Gastrocnemius medialis (tissue), 4 donors: ENCODE measurements around the gene AURKAIP1. TPM values are rescaled to one million over a fixed set of nuclear protein-coding genes. Genes with fewer than 3 reads are reported as not detected.
"Not testable (repeated sequence)": the region's sequence is repeated elsewhere in the genome, so short reads cannot be mapped to it uniquely, and the experiment has no call there.

ENCODE experiments used
- ATAC-seq, 2 donors: fragments of 150-250 bp; one replicate each; pipeline ENCODE4 v1.9.1; 2016
- DNase-seq, 2 donors: peaks; one replicate each; pipeline ENCODE4 v3.0.0-alpha.2; 2019
- H3K27ac ChIP-seq, 4 donors: fragments of 200-600 bp; sonication (generic); 1 replicate in 1 of 4; 2 replicates in 3 of 4; pipeline ENCODE4 v1.5.1; 2016 to 2018; ENCODE audit warnings: mild to moderate bottlenecking in 2 of 4, moderate library complexity in 1 of 4
- H3K27me3 ChIP-seq, 3 donors: fragments of 200-600 bp; sonication (generic) in 2 of 3; 1 replicate in 1 of 3; 2 replicates in 2 of 3; pipeline versions ENCODE4 v1.5.1 to v1.6.0; 2016 to 2019; ENCODE audit warnings: mild to moderate bottlenecking in 1 of 3, moderate library complexity in 1 of 3
- H3K36me3 ChIP-seq, 2 donors: fragments of 200-600 bp; sonication (generic) in 1 of 2; one replicate each; pipeline ENCODE4 v1.5.1; 2017 to 2018
- H3K4me1 ChIP-seq, 2 donors: fragments of 200-600 bp; sonication (generic) in 1 of 2; one replicate each; pipeline ENCODE4 v1.5.1; 2016 to 2017; ENCODE audit warnings: mild to moderate bottlenecking in 2 of 2
- H3K4me3 ChIP-seq, 4 donors: fragments of 200-600 bp; sonication (generic) in 3 of 4; 1 replicate in 1 of 4; 2 replicates in 3 of 4; pipeline ENCODE4 v1.5.1; 2016 to 2019; ENCODE audit warnings: mild to moderate bottlenecking in 2 of 4
- H3K9me3 ChIP-seq, 3 donors: fragments of 200-600 bp; sonication (generic) in 2 of 3; 1 replicate in 1 of 3; 2 replicates in 2 of 3; pipeline ENCODE4 v1.5.1; 2016 to 2019
- CTCF ChIP-seq, 5 experiments: fragments of 450-650 bp in 3 of 5; fragments of 200-600 bp in 2 of 5; sonication (generic) in 2 of 5; IDR thresholded peaks in 4 of 5; conservative IDR thresholded peaks in 1 of 5; 1 replicate in 4 of 5; 2 replicates in 1 of 5; pipeline ENCODE4 v1.5.1; 2016 to 2019; ENCODE audit warnings: antibody characterized with exemption in 5 of 5, mild to moderate bottlenecking in 3 of 5, moderate library complexity in 3 of 5
- POLR2A ChIP-seq, 2 donors: fragments of 450-650 bp; IDR thresholded peaks; one replicate each; pipeline ENCODE4 v1.6.1; 2017; ENCODE audit warnings: antibody characterized with exemption in 2 of 2, mild to moderate bottlenecking in 2 of 2, moderate library complexity in 2 of 2
- in situ Hi-C, 4 donors: fragments of 200-750 bp; cut with MboI; loops; one replicate each; pipeline versions ENCODE4 v1.15.0 to v1.8.0; 2017; ENCODE audit warnings: low sequenced_read_pairs in 4 of 4
- intact Hi-C: fragments of 100-400 bp; cut with DNase I; formaldehyde crosslinking; loops from one replicate; pipeline ENCODE4 v1.15.1; 2023; ENCODE audit warnings: low total_unique reads
- total RNA-seq, 4 donors: library from RNA; depleted of rRNA; stranded (reverse); fragments of >200 nt; gene quantifications; one replicate each; pipeline versions ENCODE4 v1.1.0 to v1.2.3, GENCODE V29; 2016

AURKAIP1 gene
- total RNA-seq, 4 donors from 2014 or later: 165 to 450 (median 234) TPM

- intact Hi-C loops: no loop called here
- no peak for TF ChIP-seq CTCF (IDR thresholded peaks at IDR 0.05 in 4 of 5, conservative IDR thresholded peaks at IDR 0.05 in 1 of 5)
- TF ChIP-seq POLR2A (IDR thresholded peaks at IDR 0.05): no peak
- H3K27me3 ChIP-seq: no peaks in the 10 kb centered on the region
- no peaks in the 10 kb centered on the region for H3K9me3 ChIP-seq
- ATAC-seq: no peak
- peaks cover 10 to 66% of the 10 kb centered on the region in 2 donors for H3K36me3 ChIP-seq
- no peak for DNase-seq
- H3K27ac ChIP-seq: no peak overlapping the region
- in situ Hi-C loops: no loop called here
- peaks cover 7 to 9% of the 10 kb centered on the region in 2 donors for H3K4me1 ChIP-seq
- no peak overlapping the region for H3K4me3 ChIP-seq
Observed at GRCh38 chr1:1387098-1388077, 12.4 kb upstream of the AURKAIP1 start.

- in situ Hi-C loops (no loop called here), intact Hi-C loops (no loop called here)
- Histone ChIP-seq H3K36me3 (peaks cover 10 to 54% of the 10 kb centered on the region in 2 donors), H3K27ac (no peak overlapping the region), H3K9me3 (no peaks in the 10 kb centered on the region), H3K4me1 (peaks cover 7 to 14% of the 10 kb centered on the region in 2 donors), H3K27me3 (no peaks in the 10 kb centered on the region), H3K4me3 (no peak overlapping the region)
- no peak for ATAC-seq
- DNase-seq: no peak
- TF ChIP-seq POLR2A (IDR thresholded peaks at IDR 0.05): no peak
- TF ChIP-seq CTCF (IDR thresholded peaks at IDR 0.05 in 4 of 5, conservative IDR thresholded peaks at IDR 0.05 in 1 of 5): no peak
Observed at GRCh38 chr1:1385931-1386330, 10.9 kb upstream of the AURKAIP1 start.

- H3K4me3 ChIP-seq, H3K9me3 ChIP-seq, H3K27ac ChIP-seq, in situ Hi-C loops, DNase-seq, intact Hi-C loops, H3K27me3 ChIP-seq, ATAC-seq: not testable (repeated sequence)
- Histone ChIP-seq H3K4me1 (peaks cover 7 to 14% of the 10 kb centered on the region in 2 donors), H3K36me3 (peaks cover 8 to 48% of the 10 kb centered on the region in 2 donors)
Observed at GRCh38 chr1:1385339-1385738, 10.3 kb upstream of the AURKAIP1 start.

GRCh38 chr1:1381294-1381693 lies 6.3 kb upstream of the AURKAIP1 start:
- no peak for DNase-seq
- in situ Hi-C loops (no loop called here), intact Hi-C loops (no loop called here)
- Histone ChIP-seq H3K9me3 (no peaks in the 10 kb centered on the region), H3K4me3 (no peak overlapping the region), H3K27me3 (no peaks in the 10 kb centered on the region), H3K27ac (no peak overlapping the region), H3K36me3 (peaks cover 0 to 7% of the 10 kb centered on the region in 2 donors), H3K4me1 (peaks cover 7 to 15% of the 10 kb centered on the region in 2 donors)
- ATAC-seq: no peak
- TF ChIP-seq POLR2A (IDR thresholded peaks at IDR 0.05) (no peak), CTCF (IDR thresholded peaks at IDR 0.05 in 4 of 5, conservative IDR thresholded peaks at IDR 0.05 in 1 of 5) (no peak)

- Histone ChIP-seq H3K4me1 (peaks cover 9 to 20% of the 10 kb centered on the region in 2 donors), H3K9me3 (no peaks in the 10 kb centered on the region), H3K27me3 (no peaks in the 10 kb centered on the region), H3K36me3 (peaks cover 0 to 3% of the 10 kb centered on the region in 2 donors), H3K4me3 (no peak overlapping the region), H3K27ac (no peak overlapping the region)
- intact Hi-C loops: no loop called here
- ATAC-seq: no peak
- TF ChIP-seq CTCF (IDR thresholded peaks at IDR 0.05 in 4 of 5, conservative IDR thresholded peaks at IDR 0.05 in 1 of 5) (no peak), POLR2A (IDR thresholded peaks at IDR 0.05) (no peak)
- in situ Hi-C loops: no loop called here
- no peak for DNase-seq
Observed at GRCh38 chr1:1380860-1381259, 5.9 kb upstream of the AURKAIP1 start.
